Activated T-cell treated with anti-CD3 and anti-CD28 coated beads, Interleukin-2, amount 50 U/mL, for 4 hours (primary cell): ENCODE results near the gene TBK1. TPM values are rescaled to one million over a fixed set of nuclear protein-coding genes. Genes with fewer than 3 reads are reported as not detected.
"Not testable (repeated sequence)": the region's sequence is repeated elsewhere in the genome, so short reads cannot be mapped to it uniquely, and the experiment has no call there.

Source experiments
- ATAC-seq, 2 donors: fragments of 200-7000 bp; cut with Tn5 transposase; one replicate each; pipeline ENCODE4 v1.10.0; 2021
- DNase-seq: peaks from one replicate; pipeline ENCODE4 v3.0.0-alpha.2; 2020
- H3K27me3 Mint-ChIP-seq: one replicate; pipeline ENCODE4 v1.8.0; 2021; ENCODE audit warnings: low read depth, mixed read lengths
- H3K36me3 Mint-ChIP-seq: one replicate; pipeline ENCODE4 v1.8.0; 2022; ENCODE audit warnings: mixed read lengths; ENCODE audit not compliant: insufficient read depth
- H3K4me1 Mint-ChIP-seq: one replicate; pipeline ENCODE4 v1.8.0; 2021; ENCODE audit warnings: low read depth, mixed read lengths
- H3K4me3 Mint-ChIP-seq: one replicate; pipeline ENCODE4 v1.8.0; 2021; ENCODE audit warnings: mild to moderate bottlenecking, moderate library complexity, mixed read lengths
- H3K9me3 Mint-ChIP-seq: one replicate; pipeline ENCODE4 v1.8.0; 2021; ENCODE audit warnings: mixed read lengths
- total RNA-seq, 3 donors: library from RNA; stranded (reverse); gene quantifications; one replicate each; pipeline ENCODE4 v1.2.1, GENCODE V29; 2021

The TBK1 gene
- total RNA-seq, 3 donors from 2014 or later, result 15.1 to 20.5 (median 15.4) TPM

GRCh38 chr12:64496839-64497400 lies 45.0 kb downstream of the TBK1 start:
- Mint-ChIP-seq H3K4me3 (no peak overlapping the region), H3K36me3 (peaks cover 20% of the 10 kb centered on the region), H3K4me1 (peaks cover 11% of the 10 kb centered on the region), H3K9me3 (no peaks in the 10 kb centered on the region), H3K27me3 (no peaks in the 10 kb centered on the region)
- ATAC-seq (peak in 1 of 2 donors; percentile 14), DNase-seq (no peak)

DNA sequence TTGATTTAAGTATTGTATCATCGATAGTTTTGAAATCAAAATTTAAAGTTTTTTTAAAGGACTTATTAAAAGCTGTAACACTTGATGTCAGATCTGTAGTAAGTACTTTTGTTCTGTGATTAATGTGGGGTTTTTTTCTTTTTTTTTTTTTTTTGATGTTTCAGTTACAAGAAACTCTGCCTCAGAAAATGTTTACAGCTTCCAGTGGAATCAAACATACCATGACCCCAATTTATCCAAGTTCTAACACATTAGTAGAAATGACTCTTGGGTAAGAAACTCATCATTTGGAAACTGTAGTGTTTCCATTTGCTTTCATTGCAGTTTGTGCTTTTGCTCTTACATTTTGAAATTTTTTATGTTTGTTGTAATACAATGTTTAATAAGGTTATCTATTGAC lies 45.6 kb downstream of the TBK1 start:
- H3K4me3 Mint-ChIP-seq, result no peak overlapping the region
- ATAC-seq (peak in 1 of 2 donors; percentile 18), DNase-seq (no peak)
- no peaks in the 10 kb centered on the region for H3K9me3 Mint-ChIP-seq
- peaks cover 21% of the 10 kb centered on the region for H3K36me3 Mint-ChIP-seq
- H3K27me3 Mint-ChIP-seq, result no peaks in the 10 kb centered on the region
- H3K4me1 Mint-ChIP-seq, result peaks cover 11% of the 10 kb centered on the region

DNA sequence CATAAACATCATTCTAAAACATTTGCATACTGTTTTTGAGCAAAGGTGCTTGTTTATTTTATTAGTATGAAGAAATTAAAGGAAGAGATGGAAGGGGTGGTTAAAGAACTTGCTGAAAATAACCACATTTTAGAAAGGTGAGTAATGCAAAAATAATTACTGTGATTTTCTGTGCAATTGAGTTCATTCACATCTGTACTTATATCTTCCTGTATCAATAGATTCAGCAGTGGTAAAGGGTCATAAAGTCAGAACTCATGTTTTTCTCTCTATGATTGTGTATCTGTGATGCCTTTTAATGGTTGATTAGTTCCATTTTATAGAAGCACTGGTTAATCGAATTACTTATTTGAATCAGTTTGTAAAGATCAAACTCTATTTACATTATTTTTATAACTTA lies 46.0 kb downstream of the TBK1 start:
- Mint-ChIP-seq H3K4me3 (no peak overlapping the region), H3K36me3 (peaks cover 24% of the 10 kb centered on the region)
- ATAC-seq, result peak in 1 of 2 donors; percentile 48

DNA sequence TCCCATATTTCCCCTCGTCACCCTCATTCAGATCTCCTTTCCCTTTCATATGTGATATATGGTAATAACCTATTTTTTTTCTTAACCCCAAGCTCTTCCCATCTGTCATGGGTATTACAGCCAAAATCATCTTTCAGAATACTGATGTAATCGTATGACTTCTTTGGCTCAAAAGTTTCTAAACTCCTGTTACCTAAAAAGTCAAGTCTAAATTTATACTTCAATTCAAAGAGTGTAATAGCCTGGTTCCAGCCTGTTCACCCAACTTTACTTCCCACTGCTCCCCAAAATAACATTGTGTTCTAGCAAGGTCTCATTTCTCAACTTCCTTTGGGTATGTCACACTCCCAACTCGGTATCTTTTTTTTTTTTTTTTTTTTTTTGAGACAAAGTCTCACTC lies 48.5 kb downstream of the TBK1 start:
- no peaks in the 10 kb centered on the region for H3K9me3 Mint-ChIP-seq
- peaks cover 24% of the 10 kb centered on the region for H3K36me3 Mint-ChIP-seq
- ATAC-seq (no peak), DNase-seq (no peak)
- no peaks in the 10 kb centered on the region for H3K27me3 Mint-ChIP-seq
- no peak overlapping the region for H3K4me3 Mint-ChIP-seq
- peaks cover 3% of the 10 kb centered on the region for H3K4me1 Mint-ChIP-seq

More for the DNA sequence above, 46.0 kb downstream of the TBK1 start:
- H3K4me1 Mint-ChIP-seq, result peaks cover 14% of the 10 kb centered on the region
- no peaks in the 10 kb centered on the region for H3K9me3 Mint-ChIP-seq
- H3K27me3 Mint-ChIP-seq, result no peaks in the 10 kb centered on the region
- no peak for DNase-seq

DNA sequence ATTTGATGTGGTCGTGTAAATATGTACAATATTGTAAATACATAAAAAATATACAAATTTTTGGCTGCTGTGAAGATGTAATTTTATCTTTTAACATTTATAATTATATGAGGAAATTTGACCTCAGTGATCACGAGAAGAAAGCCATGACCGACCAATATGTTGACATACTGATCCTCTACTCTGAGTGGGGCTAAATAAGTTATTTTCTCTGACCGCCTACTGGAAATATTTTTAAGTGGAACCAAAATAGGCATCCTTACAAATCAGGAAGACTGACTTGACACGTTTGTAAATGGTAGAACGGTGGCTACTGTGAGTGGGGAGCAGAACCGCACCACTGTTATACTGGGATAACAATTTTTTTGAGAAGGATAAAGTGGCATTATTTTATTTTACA lies 49.6 kb downstream of the TBK1 start:
- no peak for ATAC-seq
- peaks cover 2% of the 10 kb centered on the region for H3K4me1 Mint-ChIP-seq

DNA sequence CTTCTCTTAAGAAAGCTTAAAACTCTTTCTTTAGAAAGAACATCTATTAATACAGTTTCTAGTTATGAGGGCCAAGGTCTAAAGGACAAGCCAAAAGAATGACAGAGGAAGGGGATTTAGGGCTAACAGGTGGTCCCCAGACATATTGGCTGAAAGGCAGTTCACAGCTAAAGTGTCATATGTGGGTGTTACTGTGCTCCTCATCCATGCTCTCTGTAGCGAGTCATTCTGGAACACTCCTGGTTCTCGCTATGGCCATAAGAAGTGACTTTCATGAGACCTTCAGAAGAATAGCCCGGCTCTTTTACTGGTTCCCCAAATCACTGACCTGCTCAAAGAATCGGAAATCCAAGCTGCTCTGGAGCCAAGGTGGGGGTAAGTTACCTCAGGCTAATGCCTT lies 55.0 kb downstream of the TBK1 start:
- Mint-ChIP-seq H3K4me1 (peaks cover 2% of the 10 kb centered on the region), H3K9me3 (no peaks in the 10 kb centered on the region), H3K36me3 (peaks cover 4% of the 10 kb centered on the region), H3K4me3 (no peak overlapping the region), H3K27me3 (no peaks in the 10 kb centered on the region)
- DNase-seq, result no peak
- ATAC-seq, result no peak

More for the DNA sequence above, 49.6 kb downstream of the TBK1 start:
- peaks cover 24% of the 10 kb centered on the region for H3K36me3 Mint-ChIP-seq
- DNase-seq, result no peak
- no peaks in the 10 kb centered on the region for H3K27me3 Mint-ChIP-seq
- no peak overlapping the region for H3K4me3 Mint-ChIP-seq
- no peaks in the 10 kb centered on the region for H3K9me3 Mint-ChIP-seq

GRCh38 chr12:64510667-64511066 lies 58.7 kb downstream of the TBK1 start:
- DNase-seq (no peak), ATAC-seq (no peak)
- H3K27me3 Mint-ChIP-seq, result peaks cover 5% of the 10 kb centered on the region
- no peak overlapping the region for H3K4me3 Mint-ChIP-seq
- no peaks in the 10 kb centered on the region for H3K4me1 Mint-ChIP-seq
- H3K36me3 Mint-ChIP-seq, result no peaks in the 10 kb centered on the region
- no peaks in the 10 kb centered on the region for H3K9me3 Mint-ChIP-seq

- no peaks in the 10 kb centered on the region for H3K9me3 Mint-ChIP-seq
- peaks cover 5% of the 10 kb centered on the region for H3K27me3 Mint-ChIP-seq
- DNase-seq (no peak), ATAC-seq (no peak)
- H3K36me3 Mint-ChIP-seq, result no peaks in the 10 kb centered on the region
- H3K4me1 Mint-ChIP-seq, result no peaks in the 10 kb centered on the region
- no peak overlapping the region for H3K4me3 Mint-ChIP-seq
Measured at GRCh38 chr12:64518396-64518795, 66.5 kb downstream of the TBK1 start.

DNA sequence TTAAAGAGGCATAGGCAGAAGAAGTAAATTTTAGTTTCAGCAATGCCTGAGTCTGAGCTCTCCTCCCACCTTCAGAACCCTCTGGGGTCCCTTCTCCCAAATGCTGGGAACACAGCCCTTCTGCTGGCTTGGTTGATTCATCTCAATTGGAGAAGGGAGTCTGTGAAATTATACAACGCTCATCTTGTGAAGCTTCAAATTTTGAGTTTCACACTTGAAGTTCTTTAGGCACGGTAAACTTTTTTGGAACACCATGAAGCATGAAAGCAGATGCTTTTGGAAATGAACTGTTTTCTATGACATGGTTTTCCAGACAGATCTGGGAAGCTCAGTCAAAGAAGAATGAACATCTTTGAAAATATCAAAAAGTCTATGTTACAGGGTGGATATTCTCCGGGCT lies 69.9 kb downstream of the TBK1 start:
- ATAC-seq, result no peak

DNA sequence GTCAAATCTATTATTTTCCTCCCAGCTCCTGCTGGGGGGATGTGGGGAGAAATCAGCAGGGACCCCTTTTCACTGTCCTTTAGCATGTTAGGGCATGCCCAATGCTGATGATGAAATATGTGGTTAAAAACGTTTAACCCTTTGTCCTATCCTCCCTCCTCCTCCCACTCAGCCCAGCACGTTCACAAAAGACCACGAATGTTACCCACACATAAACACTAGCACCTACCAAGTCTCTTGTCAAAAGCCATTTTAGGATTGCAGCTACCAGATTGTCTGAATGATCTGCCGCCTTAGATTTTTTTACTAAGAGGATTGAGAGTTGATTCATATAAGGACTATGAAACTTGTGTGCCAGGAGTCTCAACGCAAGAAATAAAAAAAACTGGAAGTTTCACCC lies 70.4 kb downstream of the TBK1 start:
- H3K36me3 Mint-ChIP-seq, result no peaks in the 10 kb centered on the region
- DNase-seq (no peak), ATAC-seq (no peak)
- no peaks in the 10 kb centered on the region for H3K4me1 Mint-ChIP-seq
- no peak overlapping the region for H3K4me3 Mint-ChIP-seq
- H3K27me3 Mint-ChIP-seq, result peaks cover 3% of the 10 kb centered on the region
- no peaks in the 10 kb centered on the region for H3K9me3 Mint-ChIP-seq

More for the DNA sequence above, 69.9 kb downstream of the TBK1 start:
- Mint-ChIP-seq H3K36me3 (no peaks in the 10 kb centered on the region), H3K27me3 (peaks cover 3% of the 10 kb centered on the region), H3K4me1 (no peaks in the 10 kb centered on the region), H3K9me3 (no peaks in the 10 kb centered on the region), H3K4me3 (no peak overlapping the region)
- no peak for DNase-seq

DNA sequence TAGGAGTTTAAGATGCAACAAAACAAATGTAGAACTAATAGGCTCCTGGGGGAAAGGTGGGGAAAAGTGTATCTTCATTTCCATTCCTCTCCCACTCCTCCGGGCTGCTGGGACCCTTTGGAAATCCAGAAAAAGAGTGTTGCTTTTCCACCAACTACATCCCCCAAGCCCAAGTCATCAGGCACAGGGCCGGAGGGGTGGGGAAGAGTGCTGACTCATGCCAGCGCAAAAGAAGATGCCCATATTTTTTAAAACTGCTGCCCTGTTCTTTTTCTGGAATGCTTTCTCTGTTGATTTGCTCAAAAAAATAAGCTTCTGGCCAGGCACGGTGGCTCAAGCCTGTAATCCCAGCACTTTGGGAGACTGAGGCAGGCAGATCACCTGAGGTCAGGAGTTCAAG lies 70.9 kb downstream of the TBK1 start:
- Mint-ChIP-seq H3K4me3 (no peak overlapping the region), H3K27me3 (peaks cover 3% of the 10 kb centered on the region), H3K36me3 (no peaks in the 10 kb centered on the region)

GRCh38 chr12:64523565-64524444 lies 71.9 kb downstream of the TBK1 start:
- not testable (repeated sequence) for H3K9me3 Mint-ChIP-seq, H3K36me3 Mint-ChIP-seq, H3K4me1 Mint-ChIP-seq, H3K4me3 Mint-ChIP-seq, DNase-seq, ATAC-seq, H3K27me3 Mint-ChIP-seq

More for the DNA sequence above, 70.9 kb downstream of the TBK1 start:
- ATAC-seq (no peak), DNase-seq (no peak)
- Mint-ChIP-seq H3K9me3 (no peaks in the 10 kb centered on the region), H3K4me1 (no peaks in the 10 kb centered on the region)

- no peaks in the 10 kb centered on the region for H3K36me3 Mint-ChIP-seq
- ATAC-seq (no peak), DNase-seq (no peak)
- H3K4me1 Mint-ChIP-seq, result no peaks in the 10 kb centered on the region
- peaks cover 3% of the 10 kb centered on the region for H3K27me3 Mint-ChIP-seq
- no peaks in the 10 kb centered on the region for H3K9me3 Mint-ChIP-seq
- H3K4me3 Mint-ChIP-seq, result no peak overlapping the region
Measured at GRCh38 chr12:64525461-64526160, 73.7 kb downstream of the TBK1 start.

GRCh38 chr12:64526859-64527258 lies 74.9 kb downstream of the TBK1 start:
- ATAC-seq, result no peak
- Mint-ChIP-seq H3K4me1 (no peaks in the 10 kb centered on the region), H3K36me3 (no peaks in the 10 kb centered on the region), H3K9me3 (no peaks in the 10 kb centered on the region), H3K4me3 (no peak overlapping the region), H3K27me3 (peaks cover 3% of the 10 kb centered on the region)
- DNase-seq, result no peak
